KMS-11 (cell line): ENCODE results near the gene VPS45.

Experiments used
- H2AFZ ChIP-seq: fragments of 200-600 bp; sonication (generic); 2 replicates; pipeline ENCODE4 v1.6.1; 2016; ENCODE audit warnings: antibody characterized with exemption, mixed run types, low read depth
- H3K27ac ChIP-seq: fragments of 200-600 bp; sonication (generic); 2 replicates; pipeline ENCODE4 v1.6.1; 2016; ENCODE audit warnings: mild to moderate bottlenecking, mixed run types
- H3K27me3 ChIP-seq: fragments of 200-600 bp; sonication (generic); 2 replicates; pipeline ENCODE4 v1.6.1; 2017; ENCODE audit warnings: mild to moderate bottlenecking, low read depth, mixed run types, moderate library complexity; ENCODE audit not compliant: insufficient read depth
- H3K36me3 ChIP-seq: fragments of 200-600 bp; sonication (generic); 2 replicates; pipeline ENCODE4 v1.6.1; 2017; ENCODE audit warnings: mild to moderate bottlenecking, mixed run types; ENCODE audit not compliant: insufficient read depth
- H3K4me1 ChIP-seq: fragments of 200-600 bp; sonication (generic); 2 replicates; pipeline ENCODE4 v1.6.1; 2016; ENCODE audit warnings: mild to moderate bottlenecking, low read depth, mixed run types; ENCODE audit not compliant: poor library complexity, severe bottlenecking
- H3K4me2 ChIP-seq: fragments of 200-600 bp; sonication (generic); 2 replicates; pipeline ENCODE4 v1.7.0; 2016; ENCODE audit warnings: mild to moderate bottlenecking, mixed run types
- H3K4me3 ChIP-seq: fragments of 200-600 bp; sonication (generic); IDR thresholded peaks from 2 replicates; pipeline ENCODE4 v1.6.1; 2017; ENCODE audit warnings: low read depth, low read length, mixed read lengths; ENCODE audit not compliant: insufficient read depth
- H3K79me2 ChIP-seq: fragments of 200-600 bp; sonication (generic); 2 replicates; pipeline ENCODE4 v1.6.1; 2016; ENCODE audit warnings: low read depth, mixed run types; ENCODE audit not compliant: insufficient read depth
- H3K9ac ChIP-seq: fragments of 200-600 bp; sonication (generic); 2 replicates; pipeline ENCODE4 v1.6.1; 2016; ENCODE audit warnings: mild to moderate bottlenecking, mixed run types
- H4K20me1 ChIP-seq: fragments of 200-600 bp; sonication (generic); 2 replicates; pipeline ENCODE4 v1.6.1; 2016; ENCODE audit warnings: mild to moderate bottlenecking, mixed run types; ENCODE audit not compliant: insufficient read depth
- TF ChIP-seq, protein P1 (sequence below): fragments of 200-600 bp; sonication (generic); conservative IDR thresholded peaks from 2 replicates; pipeline ENCODE4 v1.6.1; 2017; ENCODE audit warnings: low read depth, mild to moderate bottlenecking, antibody characterized with exemption, low read length, moderate library complexity, mixed read lengths

Gene VPS45

DNA sequence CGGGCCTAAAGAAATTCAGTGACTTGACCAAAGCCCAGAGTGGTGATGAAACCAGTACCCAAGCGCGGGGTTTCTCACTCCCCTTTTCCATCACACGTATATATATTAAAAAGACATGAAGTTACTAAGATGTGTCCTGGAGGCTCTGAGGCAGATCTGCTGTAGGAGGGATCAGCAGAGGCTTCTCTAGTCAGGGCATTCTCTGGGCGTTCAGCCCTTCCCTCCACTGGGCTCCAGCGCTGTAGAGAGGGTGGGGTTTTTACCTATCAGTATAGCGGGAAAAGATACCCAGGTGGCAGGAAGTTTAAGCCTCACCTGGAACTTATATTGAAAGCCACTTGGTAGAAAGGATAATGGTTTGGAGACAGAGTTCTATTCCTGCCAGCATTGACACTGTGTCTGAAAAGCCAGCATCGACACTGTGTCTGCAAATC, 81.3 kb downstream of the VPS45 start:
- peak overlapping the region; percentile 77; the same call in 1 of the 2 replicates for H2AFZ ChIP-seq
- peak overlapping the region; percentile 64 for H3K4me2 ChIP-seq
- H3K4me3 ChIP-seq: no peak overlapping the region

DNA sequence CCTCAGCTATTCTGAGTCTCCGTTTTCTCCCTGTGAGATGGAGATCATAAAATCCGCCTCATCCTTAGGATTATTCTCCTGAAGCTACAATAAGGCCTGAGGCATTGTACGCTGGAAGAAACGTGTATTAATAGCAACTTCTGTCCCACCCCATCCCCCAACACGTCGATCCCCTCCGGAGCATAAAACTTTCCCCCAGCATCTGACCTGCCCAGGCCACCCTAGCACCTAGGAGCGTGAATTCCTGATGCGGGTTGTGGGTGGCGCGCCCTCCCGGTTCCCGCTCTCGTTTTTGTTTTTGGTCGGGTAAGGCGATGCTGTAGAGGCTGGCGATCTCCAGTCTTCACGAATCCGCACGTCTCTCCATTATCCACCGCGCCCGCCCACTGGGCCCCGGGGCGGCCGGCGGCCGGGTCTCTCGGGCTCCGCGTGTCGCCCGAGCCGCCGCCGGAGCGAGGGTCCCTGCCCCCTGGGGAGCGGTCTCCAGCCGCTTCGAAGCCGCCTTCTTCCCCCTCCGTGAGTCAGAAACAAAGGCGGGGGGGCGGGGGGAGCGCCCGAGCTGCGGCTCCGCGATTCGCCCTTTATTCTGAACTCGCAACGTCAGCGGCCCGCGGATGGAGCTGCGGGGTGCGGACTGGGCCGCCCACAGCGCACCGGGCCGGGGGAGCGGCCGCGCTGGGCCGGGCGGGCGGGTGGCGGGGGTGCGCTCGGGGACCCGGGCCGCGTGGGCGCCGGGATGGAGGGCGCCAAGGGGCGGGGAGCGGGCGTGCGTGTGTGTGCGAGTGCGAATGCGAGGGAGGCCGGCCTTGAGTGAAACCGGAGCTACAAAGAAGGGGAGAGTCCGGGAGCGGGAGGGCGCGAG, 81.9 kb downstream of the VPS45 start, which contains the start of gene PLEKHO1:
TSS of gene PLEKHO1 (plus strand) at position 646 of the 862 bp plus-strand sequence. CDS start 342 bp downstream, outside the sequence.
- Histone ChIP-seq H3K27ac (no peak within 1 kb of the TSS), H3K36me3 (no peaks in the 10 kb centered on the region), H4K20me1 (no peaks in the 10 kb centered on the region), H3K79me2 (0 out of 2 replicates have a peak, but pooled peaks cover 4% of the 10 kb centered on the region), H2AFZ (peak within 1 kb of the TSS; percentile 78), H3K4me2 (peak within 1 kb of the TSS; percentile 79), H3K9ac (peak within 1 kb of the TSS; percentile 71), H3K4me1 (peaks cover 40% of the 10 kb centered on the region), H3K27me3 (peaks cover 3% of the 10 kb centered on the region; the same call in 1 of the 2 replicates), H3K4me3 (peak within 1 kb of the TSS; percentile 81)
- TF ChIP-seq, protein P1, sequence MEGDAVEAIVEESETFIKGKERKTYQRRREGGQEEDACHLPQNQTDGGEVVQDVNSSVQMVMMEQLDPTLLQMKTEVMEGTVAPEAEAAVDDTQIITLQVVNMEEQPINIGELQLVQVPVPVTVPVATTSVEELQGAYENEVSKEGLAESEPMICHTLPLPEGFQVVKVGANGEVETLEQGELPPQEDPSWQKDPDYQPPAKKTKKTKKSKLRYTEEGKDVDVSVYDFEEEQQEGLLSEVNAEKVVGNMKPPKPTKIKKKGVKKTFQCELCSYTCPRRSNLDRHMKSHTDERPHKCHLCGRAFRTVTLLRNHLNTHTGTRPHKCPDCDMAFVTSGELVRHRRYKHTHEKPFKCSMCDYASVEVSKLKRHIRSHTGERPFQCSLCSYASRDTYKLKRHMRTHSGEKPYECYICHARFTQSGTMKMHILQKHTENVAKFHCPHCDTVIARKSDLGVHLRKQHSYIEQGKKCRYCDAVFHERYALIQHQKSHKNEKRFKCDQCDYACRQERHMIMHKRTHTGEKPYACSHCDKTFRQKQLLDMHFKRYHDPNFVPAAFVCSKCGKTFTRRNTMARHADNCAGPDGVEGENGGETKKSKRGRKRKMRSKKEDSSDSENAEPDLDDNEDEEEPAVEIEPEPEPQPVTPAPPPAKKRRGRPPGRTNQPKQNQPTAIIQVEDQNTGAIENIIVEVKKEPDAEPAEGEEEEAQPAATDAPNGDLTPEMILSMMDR: no peak

More for the DNA sequence above, 81.3 kb downstream of the VPS45 start:
- H3K27ac ChIP-seq: no peak overlapping the region
- TF ChIP-seq, protein P1: no peak
- H3K9ac ChIP-seq: no peak overlapping the region; the same call in 1 of the 2 replicates
- no peaks in the 10 kb centered on the region for H3K36me3 ChIP-seq
- H3K4me1 ChIP-seq: peaks cover 36% of the 10 kb centered on the region
- peaks cover 3% of the 10 kb centered on the region; the same call in 1 of the 2 replicates for H3K27me3 ChIP-seq
- no peaks in the 10 kb centered on the region for H4K20me1 ChIP-seq
- 0 out of 2 replicates have a peak, but pooled peaks cover 4% of the 10 kb centered on the region for H3K79me2 ChIP-seq

DNA sequence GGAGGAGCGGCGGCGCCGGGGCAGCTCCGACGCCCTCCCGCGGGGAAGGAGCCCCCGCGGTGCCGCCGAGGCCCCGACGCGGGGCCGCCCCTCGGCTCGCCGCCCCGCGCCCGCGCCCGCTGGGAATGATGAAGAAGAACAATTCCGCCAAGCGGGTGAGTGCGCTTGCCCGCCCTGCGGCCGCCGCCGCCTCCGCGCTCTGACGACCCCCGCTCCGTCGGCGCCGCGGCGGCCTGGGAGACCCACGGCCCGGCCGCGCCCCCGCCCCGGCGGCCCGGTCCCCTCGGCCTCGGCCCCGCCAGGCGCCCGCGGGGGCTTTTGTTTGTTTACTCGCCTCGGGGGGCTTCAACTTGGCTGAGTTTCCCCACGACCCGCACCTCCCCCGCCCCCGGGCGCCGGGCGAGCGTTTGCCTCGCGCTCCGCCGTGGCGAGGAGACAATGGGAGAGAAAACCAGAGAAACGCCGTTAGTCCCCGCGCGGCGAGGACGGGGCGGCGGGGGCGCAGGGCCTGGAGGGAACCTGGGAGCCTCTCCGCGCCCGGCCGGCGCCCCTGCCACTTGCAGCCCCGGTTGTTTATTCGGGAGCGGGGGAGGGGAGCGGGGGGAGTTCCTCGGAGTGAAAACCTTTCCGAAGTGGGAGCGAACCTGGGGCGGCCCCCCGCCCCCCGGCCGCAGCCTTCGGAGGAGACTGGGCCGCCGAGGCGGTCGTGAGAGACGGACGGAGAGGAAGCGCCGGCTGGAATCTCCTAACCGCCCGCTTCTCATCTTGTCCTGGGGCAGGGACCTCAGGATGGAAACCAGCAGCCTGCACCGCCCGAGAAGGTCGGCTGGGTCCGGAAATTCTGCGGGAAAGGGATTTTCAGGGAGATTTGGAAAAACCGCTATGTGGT, 82.8 kb downstream of the VPS45 start:
- H3K4me2 ChIP-seq: peak overlapping the region; percentile 79
- H2AFZ ChIP-seq: peak overlapping the region; percentile 78
- H3K79me2 ChIP-seq: 0 out of 2 replicates have a peak, but pooled peaks cover 4% of the 10 kb centered on the region
- peak overlapping the region; percentile 81 for H3K4me3 ChIP-seq
- TF ChIP-seq, protein P1: no peak
- no peak overlapping the region for H3K27ac ChIP-seq
- no peaks in the 10 kb centered on the region for H3K36me3 ChIP-seq
- H3K27me3 ChIP-seq: peaks cover 3% of the 10 kb centered on the region; the same call in 1 of the 2 replicates
- H3K4me1 ChIP-seq: peaks cover 45% of the 10 kb centered on the region
- peak overlapping the region; percentile 71; the same call in 1 of the 2 replicates for H3K9ac ChIP-seq
- H4K20me1 ChIP-seq: no peaks in the 10 kb centered on the region
